Body of pancreas (tissue), 4 donors: ENCODE measurements around the gene PDE11A. TPM values are rescaled to one million over a fixed set of nuclear protein-coding genes. Genes with fewer than 3 reads are reported as not detected.

Experiments
- ATAC-seq: fragments of 150-250 bp; one replicate; pipeline ENCODE4 v1.9.1; 2016
- DNase-seq, 4 donors: peaks; one replicate each; pipeline ENCODE4 v3.0.0-alpha.2; 2019
- H3K27ac ChIP-seq, 4 donors: fragments of 200-600 bp; sonication (generic); 1 replicate in 3 of 4; 2 replicates in 1 of 4; pipeline versions ENCODE4 v1.5.1 to v1.6.1; 2016 to 2019; ENCODE audit warnings: mild to moderate bottlenecking in 1 of 4, mixed read lengths in 1 of 4, moderate library complexity in 1 of 4
- H3K27me3 ChIP-seq, 2 donors: fragments of 200-600 bp; sonication (generic); one replicate each; pipeline ENCODE4 v1.6.0; 2016; ENCODE audit warnings: mild to moderate bottlenecking in 1 of 2
- H3K36me3 ChIP-seq, 2 donors: fragments of 200-600 bp; sonication (generic); replicated peaks in 1 of 2; 2 replicates each; pipeline ENCODE4 v1.5.1; 2016; ENCODE audit warnings: low read depth in 2 of 2; ENCODE audit not compliant: insufficient read depth in 1 of 2
- H3K4me1 ChIP-seq: fragments of 200-600 bp; sonication (generic); one replicate; pipeline ENCODE4 v1.6.0; 2016
- H3K4me3 ChIP-seq, 2 donors: fragments of 200-600 bp; sonication (generic); 1 replicate in 1 of 2; 2 replicates in 1 of 2; pipeline ENCODE4 v1.5.1; 2016 to 2019
- H3K9me3 ChIP-seq, 3 donors: fragments of 200-600 bp; sonication (generic); 1 replicate in 2 of 3; 2 replicates in 1 of 3; pipeline ENCODE4 v1.5.1; 2016
- CTCF ChIP-seq, 7 experiments: fragments of 450-650 bp in 4 of 7; fragments of 200-600 bp in 3 of 7; sonication (generic) in 3 of 7; IDR thresholded peaks; one replicate each; pipeline ENCODE4 v1.5.1; 2016 to 2019; ENCODE audit warnings: antibody characterized with exemption in 7 of 7
- POLR2A ChIP-seq, 3 donors: fragments of 450-650 bp; IDR thresholded peaks; one replicate each; pipeline ENCODE4 v1.6.1; 2016; ENCODE audit warnings: antibody characterized with exemption in 3 of 3, mild to moderate bottlenecking in 2 of 3
- WGBS, 2 donors: methylation state at CpG; one replicate each; pipeline ENCODE4 v1.1.5; 2017; 5-methylcytosine and 5-hydroxymethylcytosine counted together
- intact Hi-C: fragments of 100-400 bp; cut with DNase I; formaldehyde crosslinking; loops from one replicate; pipeline ENCODE4 v1.15.1; 2023
- total RNA-seq, 2 donors: library from RNA; depleted of rRNA; stranded (reverse); fragments of >200 nt; gene quantifications; one replicate each; pipeline ENCODE4 v1.1.0, GENCODE V29; 2016

Gene PDE11A
- total RNA-seq, 2 donors from 2014 or later, result 2.6 to 4.0 TPM

GRCh38 chr2:177869209-177869608 is 203.4 kb downstream of the PDE11A start:
- no peaks in the 10 kb centered on the region for H3K36me3 ChIP-seq
- DNase-seq (no peak), ATAC-seq (no peak)
- H3K4me1 ChIP-seq, result peaks cover 4% of the 10 kb centered on the region
- intact Hi-C loops, result no loop called here
- H3K27ac ChIP-seq, result no peak overlapping the region
- WGBS, 2 donors, result 81 to 86% methylated on average over 3 of the region's 3 CpGs
- no peaks in the 10 kb centered on the region for H3K9me3 ChIP-seq
- H3K4me3 ChIP-seq, result no peak overlapping the region
- TF ChIP-seq CTCF (IDR thresholded peaks at IDR 0.05) (no peak), POLR2A (IDR thresholded peaks at IDR 0.05) (no peak)
- H3K27me3 ChIP-seq, result no peaks in the 10 kb centered on the region

GRCh38 chr2:177868806-177869205 is 203.8 kb downstream of the PDE11A start:
- Histone ChIP-seq H3K27me3 (no peaks in the 10 kb centered on the region), H3K4me3 (no peak overlapping the region), H3K27ac (no peak overlapping the region), H3K36me3 (no peaks in the 10 kb centered on the region), H3K9me3 (no peaks in the 10 kb centered on the region), H3K4me1 (peaks cover under 1% of the 10 kb centered on the region)
- DNase-seq (no peak), ATAC-seq (no peak)
- no peak for TF ChIP-seq POLR2A (IDR thresholded peaks at IDR 0.05)
- no peak for TF ChIP-seq CTCF (IDR thresholded peaks at IDR 0.05)
- intact Hi-C loops, result no loop called here

- Histone ChIP-seq H3K9me3 (no peaks in the 10 kb centered on the region), H3K36me3 (no peaks in the 10 kb centered on the region), H3K4me1 (no peaks in the 10 kb centered on the region), H3K4me3 (no peak overlapping the region), H3K27me3 (no peaks in the 10 kb centered on the region), H3K27ac (no peak overlapping the region)
- intact Hi-C loops, result no loop called here
- ATAC-seq (no peak), DNase-seq (no peak)
- TF ChIP-seq CTCF (IDR thresholded peaks at IDR 0.05), result no peak
- TF ChIP-seq POLR2A (IDR thresholded peaks at IDR 0.05), result no peak
- 51 to 56% methylated on average over 1 of the region's 1 CpG for WGBS, 2 donors
Measured at GRCh38 chr2:177857538-177857937, 215.0 kb downstream of the PDE11A start.

- intact Hi-C loops, result no loop called here
- Histone ChIP-seq H3K27ac (no peak overlapping the region), H3K27me3 (no peaks in the 10 kb centered on the region), H3K4me1 (no peaks in the 10 kb centered on the region), H3K9me3 (no peaks in the 10 kb centered on the region), H3K36me3 (no peaks in the 10 kb centered on the region), H3K4me3 (no peak overlapping the region)
- 41 to 53% methylated on average over 1 of the region's 1 CpG for WGBS, 2 donors
- DNase-seq, result no peak
- no peak for TF ChIP-seq POLR2A (IDR thresholded peaks at IDR 0.05)
- no peak for TF ChIP-seq CTCF (IDR thresholded peaks at IDR 0.05)
- ATAC-seq, result no peak
Measured at GRCh38 chr2:177852389-177852788, 220.2 kb downstream of the PDE11A start.

- Histone ChIP-seq H3K4me1 (no peaks in the 10 kb centered on the region), H3K4me3 (no peak overlapping the region), H3K27ac (no peak overlapping the region), H3K36me3 (no peaks in the 10 kb centered on the region), H3K27me3 (no peaks in the 10 kb centered on the region), H3K9me3 (no peaks in the 10 kb centered on the region)
- 92 to 96% methylated on average over 2 of the region's 2 CpGs for WGBS, 2 donors
- ATAC-seq (no peak), DNase-seq (no peak)
- TF ChIP-seq POLR2A (IDR thresholded peaks at IDR 0.05) (no peak), CTCF (IDR thresholded peaks at IDR 0.05) (no peak)
- intact Hi-C loops, result no loop called here
Measured at GRCh38 chr2:177843188-177843587, 229.4 kb downstream of the PDE11A start.
